Myocyte (in vitro differentiated cells): Measurements from ENCODE around the gene OR51A7. TPM values are rescaled to one million over a fixed set of nuclear protein-coding genes. Genes with fewer than 3 reads are reported as not detected.
A peak's percentile ranks its signal among the peaks of the same experiment; 100 is the strongest.
"Not testable (repeated sequence)": the region's sequence is repeated elsewhere in the genome, so short reads cannot be mapped to it uniquely, and the experiment has no call there.

Source experiments
- DNase-seq: peaks from one replicate; pipeline ENCODE4 v3.0.0-alpha.2; 2012; ENCODE audit warnings: low read depth
- polyA plus RNA-seq: library from polyadenylated mRNA; unstranded; fragments of >200 nt; gene quantifications from one replicate; pipeline ENCODE4 v1.2.1, GENCODE V29; 2012; ENCODE audit warnings: missing spikeins
- total RNA-seq: library from RNA; depleted of rRNA; stranded (reverse); fragments of >200 nt; gene quantifications from 2 replicates; pipeline ENCODE4 v1.2.3, GENCODE V29; 2014

The OR51A7 gene
- total RNA-seq: not detected in 2 replicates
- not detected for polyA plus RNA-seq

- no peak for DNase-seq
Measured at GRCh38 chr11:4903484-4903883, at the start of gene OR51A7. Gene OR51A7, plus strand, starts transcription at chr11:4903783. Its CDS starts 3,587 bp downstream, at chr11:4907370.

GRCh38 chr11:4854286-4854685, 49.3 kb upstream of the OR51A7 start:
- DNase-seq: not testable (repeated sequence)

DNA sequence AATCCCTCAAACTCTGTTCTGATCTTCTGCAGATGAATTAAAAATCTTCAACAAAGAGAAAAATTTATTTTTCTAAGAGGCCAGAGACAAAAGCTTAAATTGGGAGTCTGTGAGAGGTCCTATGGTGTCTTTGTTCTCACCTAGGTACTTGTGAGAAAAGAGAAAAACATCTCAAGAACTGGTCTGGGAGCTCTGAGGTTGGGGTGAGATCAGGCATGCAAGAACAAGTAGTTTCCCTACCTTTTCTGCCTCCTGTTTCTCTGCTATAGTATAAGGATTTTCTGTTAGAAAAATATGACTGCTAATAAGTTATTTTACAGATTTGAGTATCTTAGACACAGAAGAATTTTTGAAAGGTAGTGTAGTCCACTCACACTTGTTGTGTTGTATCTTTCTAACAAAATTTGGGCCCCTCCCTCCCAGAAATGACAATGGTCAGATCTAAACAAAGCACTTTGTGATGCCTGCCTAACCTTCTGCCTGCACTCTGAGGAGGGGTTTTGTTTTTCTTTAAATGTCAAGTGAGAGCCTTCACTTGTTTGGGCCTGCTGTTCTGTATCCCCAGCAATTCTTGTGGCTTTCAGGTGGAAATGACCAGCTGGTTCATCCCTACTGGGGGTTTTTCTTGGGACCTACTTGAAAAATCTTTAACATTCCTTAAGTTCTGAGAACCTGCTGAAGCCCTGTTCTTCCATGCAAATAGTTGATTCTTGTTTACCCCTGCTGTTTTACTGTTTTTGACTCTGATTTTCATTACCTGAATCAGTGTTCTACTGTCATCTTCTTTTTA, 40.9 kb upstream of the OR51A7 start:
- no peak for DNase-seq

DNA sequence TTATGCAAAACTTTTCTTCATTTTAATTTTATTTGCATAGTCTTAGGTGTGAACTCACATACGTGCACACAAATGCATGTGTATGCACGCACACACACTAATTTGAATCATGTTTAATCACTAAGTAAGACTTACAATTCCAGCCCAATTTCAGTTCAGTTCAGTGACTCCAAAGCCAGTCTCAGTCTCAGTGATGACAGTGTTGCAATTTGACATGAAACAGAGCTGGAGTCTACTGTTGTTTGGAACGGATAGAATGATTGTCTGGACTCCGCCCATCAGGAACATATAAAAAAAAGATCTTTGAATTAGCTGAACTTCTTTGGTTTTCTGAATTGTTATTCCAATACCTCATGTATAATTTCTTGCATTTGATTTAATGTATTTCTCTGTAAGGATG, 39.7 kb upstream of the OR51A7 start:
- no peak for DNase-seq

- DNase-seq: peak; percentile 11
Measured at GRCh38 chr11:4865855-4866254, 37.7 kb upstream of the OR51A7 start.

DNA sequence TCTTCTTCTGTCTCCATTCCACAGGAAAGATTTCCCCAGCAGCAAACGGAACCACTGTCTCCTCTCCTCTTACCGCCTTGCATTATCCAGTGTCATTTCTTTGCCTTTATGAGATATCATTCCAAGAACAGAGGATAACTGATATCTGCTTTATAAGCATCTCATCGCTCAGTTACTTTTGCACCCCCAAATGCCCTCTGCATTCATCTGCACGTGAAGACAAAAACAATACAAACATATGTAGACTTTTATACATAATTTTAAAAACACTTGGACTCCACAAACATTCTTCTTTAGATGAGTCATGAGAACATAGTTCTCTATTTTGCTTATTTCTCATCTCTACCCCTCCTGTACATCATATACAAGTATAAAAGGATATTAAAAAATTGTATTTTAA, 22.4 kb upstream of the OR51A7 start:
- no peak for DNase-seq

DNA sequence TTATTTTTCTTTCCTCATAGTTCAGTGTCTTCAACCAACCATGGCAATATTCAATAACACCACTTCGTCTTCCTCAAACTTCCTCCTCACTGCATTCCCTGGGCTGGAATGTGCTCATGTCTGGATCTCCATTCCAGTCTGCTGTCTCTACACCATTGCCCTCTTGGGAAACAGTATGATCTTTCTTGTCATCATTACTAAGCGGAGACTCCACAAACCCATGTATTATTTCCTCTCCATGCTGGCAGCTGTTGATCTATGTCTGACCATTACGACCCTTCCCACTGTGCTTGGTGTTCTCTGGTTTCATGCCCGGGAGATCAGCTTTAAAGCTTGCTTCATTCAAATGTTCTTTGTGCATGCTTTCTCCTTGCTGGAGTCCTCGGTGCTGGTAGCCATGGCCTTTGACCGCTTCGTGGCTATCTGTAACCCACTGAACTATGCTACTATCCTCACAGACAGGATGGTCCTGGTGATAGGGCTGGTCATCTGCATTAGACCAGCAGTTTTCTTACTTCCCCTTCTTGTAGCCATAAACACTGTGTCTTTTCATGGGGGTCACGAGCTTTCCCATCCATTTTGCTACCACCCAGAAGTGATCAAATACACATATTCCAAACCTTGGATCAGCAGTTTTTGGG, 21.6 kb upstream of the OR51A7 start, which contains the start of gene OR51T1:
Gene OR51T1, plus strand, starts transcription at position 41 of the 641 bp plus-strand sequence. Its CDS starts 0 bp downstream, at position 41.
- peak; percentile 78 for DNase-seq

DNA sequence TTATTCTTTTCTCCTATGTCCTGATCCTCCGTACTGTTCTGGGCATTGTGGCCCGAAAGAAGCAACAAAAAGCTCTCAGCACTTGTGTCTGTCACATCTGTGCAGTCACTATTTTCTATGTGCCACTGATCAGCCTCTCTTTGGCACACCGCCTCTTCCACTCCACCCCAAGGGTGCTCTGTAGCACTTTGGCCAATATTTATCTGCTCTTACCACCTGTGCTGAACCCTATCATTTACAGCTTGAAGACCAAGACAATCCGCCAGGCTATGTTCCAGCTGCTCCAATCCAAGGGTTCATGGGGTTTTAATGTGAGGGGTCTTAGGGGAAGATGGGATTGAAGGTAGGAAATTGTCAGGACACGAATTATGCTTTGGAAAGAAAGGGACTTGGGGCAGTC, 21.0 kb upstream of the OR51A7 start:
- no peak for DNase-seq

DNA sequence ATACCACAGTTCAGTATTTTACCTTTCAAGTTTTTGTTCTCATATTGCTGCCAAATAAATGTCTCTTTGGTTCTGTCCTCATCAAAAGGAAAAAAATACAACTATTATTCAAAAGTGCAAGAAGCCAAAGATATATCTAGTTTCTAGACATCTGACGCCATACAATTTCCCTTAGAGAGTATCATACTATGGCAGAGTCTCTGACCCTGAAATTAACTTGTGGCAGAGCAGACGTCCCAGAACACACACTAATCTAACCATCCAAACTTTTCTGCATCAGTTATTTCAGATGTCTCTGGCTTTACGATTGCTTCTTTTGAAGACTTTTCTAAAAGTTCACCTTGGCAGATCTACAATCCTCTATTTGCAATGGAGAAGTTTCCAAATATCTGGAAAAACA, 19.2 kb upstream of the OR51A7 start:
- no peak for DNase-seq

DNA sequence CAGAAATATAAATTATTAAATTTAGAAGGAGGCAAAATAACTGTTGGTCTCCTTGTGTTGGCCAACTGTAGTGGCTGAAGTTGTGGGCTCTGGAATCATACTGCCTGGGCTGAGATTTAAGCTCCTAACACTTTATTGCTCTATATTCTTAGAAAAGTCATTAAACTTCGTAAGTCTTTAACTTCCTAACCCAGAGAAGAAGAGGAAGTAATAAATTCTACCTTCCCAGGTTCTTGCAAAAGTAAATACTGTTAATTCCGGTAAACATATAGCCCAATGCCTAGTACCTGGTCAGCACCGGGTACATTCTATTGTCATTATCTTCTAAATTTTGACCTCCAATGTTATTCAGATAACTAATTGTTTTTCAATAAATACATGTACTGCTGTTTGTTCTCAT, 17.4 kb upstream of the OR51A7 start:
- DNase-seq: no peak

GRCh38 chr11:4887591-4887990, 16.0 kb upstream of the OR51A7 start:
- DNase-seq: peak; percentile 17

GRCh38 chr11:4890279-4890678, 13.3 kb upstream of the OR51A7 start:
- DNase-seq: no peak

DNA sequence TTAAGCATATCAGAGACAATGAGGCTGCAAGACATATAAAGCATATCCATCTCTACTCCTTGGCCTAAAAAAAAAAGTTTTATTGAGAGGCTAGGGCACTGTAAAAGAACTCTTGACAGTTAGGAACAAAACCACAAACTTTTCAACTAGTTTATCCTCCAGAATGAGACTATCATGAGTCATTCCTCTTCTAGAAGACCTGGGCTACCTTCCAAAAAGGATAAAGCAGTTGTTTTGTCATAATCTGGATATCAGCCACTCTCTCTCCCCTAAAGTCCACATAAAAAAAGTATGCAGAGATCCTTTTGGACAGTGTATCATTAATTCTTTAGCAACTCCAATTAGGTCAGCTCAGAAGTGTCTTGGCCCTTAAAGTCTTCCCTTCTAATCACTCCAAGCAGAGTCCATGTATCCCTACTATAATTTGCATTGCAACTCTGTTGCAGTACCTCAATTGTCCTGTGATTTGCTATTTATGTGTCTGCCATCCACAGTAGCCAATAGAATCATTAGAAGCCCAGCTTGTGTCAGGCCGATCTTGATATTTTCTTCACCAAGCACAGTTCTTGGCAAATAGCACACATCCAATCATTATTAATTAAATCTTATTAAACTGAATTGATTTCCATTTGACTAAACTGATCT, 11.5 kb upstream of the OR51A7 start:
- peak; percentile 86 for DNase-seq

DNA sequence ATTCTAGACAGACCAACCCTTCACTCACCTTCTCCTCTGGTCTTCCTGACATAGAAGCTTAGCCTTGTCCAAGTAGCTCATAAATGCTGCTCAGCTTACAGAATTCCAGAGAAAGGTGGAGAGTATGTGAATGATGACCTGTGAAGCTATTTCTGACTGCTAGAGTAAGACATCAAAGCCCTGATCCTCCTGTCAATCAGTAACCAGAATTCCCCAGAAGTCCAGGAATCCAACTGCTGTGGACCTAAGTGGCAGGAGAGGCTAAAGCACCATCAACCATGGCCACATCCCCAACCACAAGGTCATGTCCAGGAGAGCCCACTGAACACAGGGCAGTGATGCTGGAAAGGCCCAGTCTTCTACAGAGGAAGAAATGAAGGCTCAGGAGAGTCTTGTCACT, 13.0 kb downstream of the OR51A7 start:
- DNase-seq: no peak

- DNase-seq: no peak
Measured at GRCh38 chr11:4919250-4919649, 15.7 kb downstream of the OR51A7 start, which contains the start of gene OR51G2. Gene OR51G2, minus strand, starts transcription at chr11:4919350. Its CDS starts 3,687 bp downstream, at chr11:4915663.

DNA sequence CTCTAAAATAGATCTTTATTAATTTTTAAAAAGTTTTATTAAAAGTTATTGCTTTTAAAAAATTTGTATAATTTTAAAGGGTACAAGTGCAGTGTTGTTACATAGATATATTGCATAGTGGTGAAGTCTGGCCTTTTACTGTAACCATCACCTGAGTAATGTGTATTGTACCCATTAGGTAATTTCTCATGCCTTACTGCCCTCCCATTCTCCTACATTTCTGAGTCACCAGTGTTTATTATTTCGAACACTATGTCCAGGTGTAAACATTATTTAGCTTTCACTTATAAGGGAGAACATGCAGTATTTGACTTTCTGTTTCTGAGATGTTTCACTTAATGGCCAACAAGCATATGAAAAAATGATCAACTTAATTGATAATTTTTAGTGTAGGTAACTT, 18.2 kb downstream of the OR51A7 start:
- no peak for DNase-seq

DNA sequence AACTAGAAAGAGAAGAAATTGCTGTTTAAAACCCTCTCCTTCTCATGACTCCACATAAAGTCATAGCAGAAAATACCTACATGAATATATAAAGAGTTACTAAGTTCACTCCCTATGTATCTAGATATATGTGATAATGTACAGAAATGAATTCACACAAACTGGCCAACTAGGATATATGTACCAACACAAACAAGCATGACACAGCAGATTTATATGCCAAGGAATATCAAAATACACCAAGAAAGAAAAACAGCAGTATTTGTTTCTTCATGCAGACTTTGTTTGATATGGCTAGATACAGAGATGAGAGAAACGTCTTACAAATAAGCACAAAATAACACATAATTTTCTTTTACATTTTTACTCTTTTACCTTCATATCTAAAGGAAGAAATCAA, 18.7 kb downstream of the OR51A7 start:
- no peak for DNase-seq

GRCh38 chr11:4924239-4924638, 20.7 kb downstream of the OR51A7 start, which contains the start of gene OR51G1:
Gene OR51G1, minus strand, starts transcription at chr11:4924339. Its CDS starts 0 bp downstream, at chr11:4924339.
- DNase-seq: no peak

- no peak for DNase-seq
Measured at GRCh38 chr11:4926608-4927007, 23.0 kb downstream of the OR51A7 start.

DNA sequence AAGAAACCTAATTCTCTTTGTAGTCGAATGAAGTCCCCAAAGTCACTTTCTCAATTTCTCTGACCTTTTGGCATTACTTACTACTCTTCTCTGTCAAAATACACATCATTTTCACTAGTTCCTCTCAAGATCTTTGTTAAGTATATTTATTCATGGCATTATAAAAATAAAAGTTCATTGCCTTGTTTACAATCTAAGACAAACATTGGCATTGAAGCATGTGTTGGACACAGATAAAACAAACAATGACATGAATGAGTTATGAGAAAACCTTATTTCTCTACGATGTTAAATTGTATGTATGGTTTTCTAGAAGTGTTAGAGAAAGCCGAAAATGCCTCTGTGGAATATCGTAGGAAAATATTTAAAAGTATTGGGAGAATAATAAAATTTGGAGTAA, 29.2 kb downstream of the OR51A7 start:
- DNase-seq: no peak

DNA sequence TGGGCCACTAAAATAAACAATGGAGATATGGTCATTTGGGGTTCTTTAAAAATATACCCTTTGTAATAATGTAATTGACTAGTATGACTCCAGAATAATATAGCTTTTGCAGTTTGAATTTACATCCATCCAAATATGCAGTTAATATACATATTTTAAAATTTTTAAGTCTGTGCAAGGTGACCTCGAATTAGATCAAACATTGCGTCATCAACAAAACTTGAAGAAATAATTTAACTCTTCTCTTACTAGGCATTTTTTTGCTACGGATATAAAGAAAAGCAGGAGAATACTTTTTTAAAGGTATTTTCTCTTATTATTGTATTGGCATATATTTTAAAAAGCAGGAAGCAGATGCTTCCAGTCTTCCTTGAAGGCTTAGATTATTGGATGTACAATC, 33.2 kb downstream of the OR51A7 start:
- DNase-seq: no peak

DNA sequence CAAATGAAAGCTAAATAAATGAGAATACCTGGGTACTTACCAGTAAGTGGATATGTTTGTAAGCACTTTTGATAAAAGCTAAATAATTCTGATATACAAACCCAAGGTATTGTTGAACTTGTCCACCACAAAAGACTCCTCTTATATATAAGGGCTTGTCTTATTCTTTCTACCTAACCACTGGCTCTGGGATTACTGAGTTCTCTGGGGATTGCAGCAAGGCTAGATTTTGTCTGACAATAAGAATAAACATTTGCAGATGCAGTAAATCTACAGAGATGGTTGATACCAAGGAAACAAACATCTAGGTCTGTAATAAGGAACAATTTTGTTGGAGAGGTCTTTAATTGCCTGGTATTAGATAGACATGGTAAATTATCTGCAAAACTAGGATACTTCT, 43.9 kb downstream of the OR51A7 start, which contains the start of gene OR51A4:
Gene OR51A4, minus strand, starts transcription at position 101 of the 400 bp plus-strand sequence. CDS start 505 bp downstream, outside the sequence.
- no peak for DNase-seq
